ENCODE results near the gene ACTL6A.

DNA sequence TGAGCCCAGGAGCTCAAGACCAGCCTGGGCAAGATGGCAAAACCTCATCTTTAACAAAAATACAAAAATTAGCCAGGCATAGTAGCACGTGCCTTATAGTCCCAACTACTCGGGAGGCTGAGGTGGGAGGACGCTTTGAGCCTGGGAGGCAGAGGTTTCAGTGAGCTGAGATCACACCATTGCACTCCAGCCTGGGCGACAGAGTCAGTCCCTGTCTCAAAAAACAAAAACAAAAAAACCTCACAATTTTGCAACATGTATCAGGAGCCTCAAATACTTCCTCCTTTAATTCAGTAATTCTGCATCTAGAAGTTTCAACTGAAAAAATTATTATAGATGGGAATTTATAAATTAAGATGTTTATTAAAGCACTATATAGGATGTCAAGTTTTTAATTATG, 40.6 kb downstream of the ACTL6A start:
- TF ChIP-seq CTCF (IDR thresholded peaks at IDR 0.05): no peak
- TF ChIP-seq POLR2A (IDR thresholded peaks at IDR 0.05): no peak

Data from testis (tissue), 2 donors.